Mesenchymal stem cell (in vitro differentiated cells and primary cell): ENCODE results near the gene ETFB.

Source experiments
- DNase-seq: peaks from one replicate; pipeline ENCODE4 v3.0.0-alpha.2; 2013
- H2AFZ ChIP-seq: one replicate; pipeline ENCODE4 v1.6.1; 2013; ENCODE audit warnings: low read depth, mild to moderate bottlenecking, control low read depth, inconsistent platforms, low read length, moderate library complexity
- H2AK5ac ChIP-seq: 2 replicates; pipeline ENCODE4 v1.6.1; 2013; ENCODE audit warnings: low read length, moderate library complexity, mild to moderate bottlenecking, inconsistent platforms; ENCODE audit not compliant: severe bottlenecking
- H2BK120ac ChIP-seq: one replicate; pipeline ENCODE4 v1.6.1; 2013; ENCODE audit warnings: low read depth, mild to moderate bottlenecking, inconsistent platforms, low read length, moderate library complexity
- H2BK12ac ChIP-seq, 2 experiments: one replicate each; pipeline ENCODE4 v1.6.1; 2013; ENCODE audit warnings: inconsistent platforms in 2 of 2, low read length in 2 of 2, mild to moderate bottlenecking in 2 of 2, moderate library complexity in 2 of 2, control low read depth in 1 of 2
- H2BK15ac ChIP-seq: one replicate; pipeline ENCODE4 v1.6.1; 2013; ENCODE audit warnings: mild to moderate bottlenecking, low read depth, inconsistent platforms; ENCODE audit not compliant: poor library complexity, severe bottlenecking
- H2BK5ac ChIP-seq: 2 replicates; pipeline ENCODE4 v1.6.1; 2013; ENCODE audit warnings: low read depth, mild to moderate bottlenecking, low read length, control low read depth, inconsistent platforms; ENCODE audit not compliant: poor library complexity, severe bottlenecking
- H3K14ac ChIP-seq, 2 experiments: one replicate each; pipeline ENCODE4 v1.6.1; 2013; ENCODE audit warnings: inconsistent platforms in 2 of 2, low read length in 2 of 2, control low read depth in 1 of 2, mild to moderate bottlenecking in 1 of 2, moderate library complexity in 1 of 2
- H3K18ac ChIP-seq, 2 experiments: one replicate each; pipeline ENCODE4 v1.6.1; 2013; ENCODE audit warnings: inconsistent platforms in 2 of 2, low read length in 2 of 2, control low read depth in 1 of 2, low read depth in 1 of 2, mild to moderate bottlenecking in 1 of 2
- H3K23ac ChIP-seq, 2 experiments: one replicate each; pipeline ENCODE4 v1.6.1; 2013; ENCODE audit warnings: inconsistent platforms in 2 of 2, low read length in 2 of 2, mild to moderate bottlenecking in 2 of 2, moderate library complexity in 2 of 2, control low read depth in 1 of 2
- H3K27ac ChIP-seq: 2 replicates; pipeline ENCODE4 v1.5.1; 2013; ENCODE audit warnings: mild to moderate bottlenecking, moderate library complexity, low read length, control low read depth, inconsistent platforms; ENCODE audit not compliant: poor library complexity, severe bottlenecking
- H3K27me3 ChIP-seq, 2 experiments: 2 replicates each; pipeline versions ENCODE4 v1.6.1 to v1.7.0; 2013; ENCODE audit warnings: low read length in 2 of 2, mild to moderate bottlenecking in 2 of 2, moderate library complexity in 2 of 2, control low read depth in 1 of 2, inconsistent platforms in 1 of 2; ENCODE audit not compliant: control insufficient read depth in 1 of 2, insufficient read depth in 1 of 2
- H3K36me3 ChIP-seq, 2 experiments: 2 replicates each; pipeline versions ENCODE4 v1.6.1 to v1.7.0; 2013; ENCODE audit warnings: low read length in 2 of 2, control low read depth in 1 of 2, inconsistent platforms in 1 of 2, low read depth in 1 of 2, mild to moderate bottlenecking in 1 of 2; ENCODE audit not compliant: insufficient read depth in 2 of 2, control insufficient read depth in 1 of 2
- H3K4ac ChIP-seq, 2 experiments: one replicate each; pipeline ENCODE4 v1.6.1; 2013; ENCODE audit warnings: inconsistent platforms in 2 of 2, low read length in 2 of 2, mild to moderate bottlenecking in 2 of 2, moderate library complexity in 2 of 2, control low read depth in 1 of 2, low read depth in 1 of 2
- H3K4me1 ChIP-seq: 2 replicates; pipeline ENCODE4 v1.6.1; 2013; ENCODE audit warnings: low read depth, low read length, control low read depth; ENCODE audit not compliant: control insufficient read depth, insufficient read depth
- H3K4me2 ChIP-seq: 2 replicates; pipeline ENCODE4 v1.6.1; 2013; ENCODE audit warnings: low read length, mild to moderate bottlenecking, inconsistent platforms; ENCODE audit not compliant: poor library complexity, severe bottlenecking
- H3K4me3 ChIP-seq, 2 experiments: 2 replicates each; pipeline versions ENCODE4 v1.5.1 to v1.7.0; 2013; ENCODE audit warnings: low read length in 2 of 2, mild to moderate bottlenecking in 2 of 2, control low read depth in 1 of 2, low read depth in 1 of 2; ENCODE audit not compliant: insufficient read depth in 1 of 2
- H3K79me1 ChIP-seq: replicated peaks from 2 replicates; pipeline ENCODE4 v1.6.1; 2013; ENCODE audit warnings: mild to moderate bottlenecking, control low read depth, low read length, inconsistent platforms; ENCODE audit not compliant: poor library complexity, severe bottlenecking
- H3K9ac ChIP-seq: 2 replicates; pipeline ENCODE4 v1.7.0; 2013; ENCODE audit warnings: mild to moderate bottlenecking, low read length, moderate library complexity
- H3K9me3 ChIP-seq: 2 replicates; pipeline ENCODE4 v1.7.0; 2013; ENCODE audit warnings: mild to moderate bottlenecking, low read length; ENCODE audit not compliant: control insufficient read depth
- H4K8ac ChIP-seq: one replicate; pipeline ENCODE4 v1.6.1; 2013; ENCODE audit warnings: inconsistent platforms, mild to moderate bottlenecking, low read length, moderate library complexity
- H4K91ac ChIP-seq: one replicate; pipeline ENCODE4 v1.6.1; 2013; ENCODE audit warnings: mild to moderate bottlenecking, low read length, inconsistent platforms
- WGBS: methylation state at CpG from one replicate; pipeline ENCODE4 v1.1.7; 2013; ENCODE audit warnings: mixed read lengths; 5-methylcytosine and 5-hydroxymethylcytosine counted together

ETFB gene

GRCh38 chr19:51382004-51382403 lies 15.8 kb upstream of the ETFB start:
- no peak overlapping the region for H3K27ac ChIP-seq
- H4K8ac ChIP-seq = no peak overlapping the region
- 90% methylated on average over 4 of the region's 4 CpGs for WGBS
- no peak overlapping the region for H3K4ac ChIP-seq
- no peak overlapping the region for H3K14ac ChIP-seq
- no peak overlapping the region for H2BK12ac ChIP-seq
- H2BK15ac ChIP-seq = no peak overlapping the region
- H3K4me1 ChIP-seq = no peaks in the 10 kb centered on the region
- no peak for DNase-seq
- no peak overlapping the region for H4K91ac ChIP-seq
- H3K79me1 ChIP-seq = no peaks in the 10 kb centered on the region
- H3K9ac ChIP-seq = no peak overlapping the region
- no peak overlapping the region for H2AFZ ChIP-seq
- H3K23ac ChIP-seq = no peak overlapping the region
- H3K4me3 ChIP-seq = no peak overlapping the region
- H2BK120ac ChIP-seq = no peak overlapping the region
- no peak overlapping the region for H3K4me2 ChIP-seq
- no peak overlapping the region for H2AK5ac ChIP-seq
- H3K18ac ChIP-seq = no peak overlapping the region
- H3K27me3 ChIP-seq = no peaks in the 10 kb centered on the region
- no peak overlapping the region for H2BK5ac ChIP-seq
- H3K9me3 ChIP-seq = no peaks in the 10 kb centered on the region
- no peaks in the 10 kb centered on the region for H3K36me3 ChIP-seq

- Histone ChIP-seq H3K4me3 (no peak overlapping the region), H2BK15ac (no peak overlapping the region), H3K4me1 (no peaks in the 10 kb centered on the region), H3K14ac (no peak overlapping the region), H2BK120ac (no peak overlapping the region), H3K27ac (no peak overlapping the region), H3K27me3 (no peaks in the 10 kb centered on the region), H2BK12ac (no peak overlapping the region), H3K4me2 (no peak overlapping the region), H3K36me3 (no peaks in the 10 kb centered on the region), H2AFZ (no peak overlapping the region), H3K4ac (no peak overlapping the region), H3K9ac (no peak overlapping the region), H4K8ac (no peak overlapping the region), H3K79me1 (no peaks in the 10 kb centered on the region), H3K9me3 (no peaks in the 10 kb centered on the region), H4K91ac (no peak overlapping the region), H3K18ac (no peak overlapping the region), H3K23ac (no peak overlapping the region), H2AK5ac (no peak overlapping the region), H2BK5ac (no peak overlapping the region)
- no peak for DNase-seq
- 96% methylated on average over 9 of the region's 9 CpGs for WGBS
Measured at GRCh38 chr19:51380379-51380778, 14.2 kb upstream of the ETFB start.

GRCh38 chr19:51377422-51377821 lies 11.2 kb upstream of the ETFB start:
- Histone ChIP-seq H3K27me3 (peaks cover 0 to 6% of the 10 kb centered on the region in 2 experiments), H3K9me3 (no peaks in the 10 kb centered on the region), H3K4me2 (no peak overlapping the region), H3K23ac (no peak overlapping the region), H3K9ac (no peak overlapping the region), H3K18ac (no peak overlapping the region), H4K91ac (no peak overlapping the region), H3K4me1 (no peaks in the 10 kb centered on the region), H3K79me1 (no peaks in the 10 kb centered on the region), H2BK12ac (no peak overlapping the region), H3K27ac (no peak overlapping the region), H3K4me3 (no peak overlapping the region), H2AK5ac (no peak overlapping the region), H3K36me3 (no peaks in the 10 kb centered on the region), H2BK120ac (no peak overlapping the region), H2BK15ac (no peak overlapping the region), H2BK5ac (no peak overlapping the region), H2AFZ (no peak overlapping the region), H4K8ac (no peak overlapping the region), H3K14ac (no peak overlapping the region), H3K4ac (no peak overlapping the region)
- 100% methylated on average over 2 of the region's 2 CpGs for WGBS
- DNase-seq = no peak

GRCh38 chr19:51375504-51376221 lies 9.5 kb upstream of the ETFB start:
- Histone ChIP-seq H3K36me3 (no peaks in the 10 kb centered on the region), H3K4ac (no peak overlapping the region), H3K14ac (no peak overlapping the region), H4K8ac (no peak overlapping the region), H4K91ac (no peak overlapping the region), H3K18ac (no peak overlapping the region), H3K27me3 (peaks cover 4 to 20% of the 10 kb centered on the region in 2 experiments), H2AK5ac (no peak overlapping the region), H3K4me2 (no peak overlapping the region), H3K9ac (no peak overlapping the region), H3K4me3 (no peak overlapping the region), H2BK5ac (no peak overlapping the region), H3K79me1 (no peaks in the 10 kb centered on the region), H2AFZ (no peak overlapping the region), H2BK12ac (no peak overlapping the region), H2BK15ac (no peak overlapping the region), H3K9me3 (no peaks in the 10 kb centered on the region), H3K23ac (no peak overlapping the region), H3K27ac (no peak overlapping the region), H3K4me1 (no peaks in the 10 kb centered on the region), H2BK120ac (no peak overlapping the region)
- no peak for DNase-seq
- 76% methylated on average over 10 of the region's 11 CpGs for WGBS
